Tibial nerve (tissue), 4 donors: Measurements from ENCODE around the gene NAB2. TPM values are rescaled to one million over a fixed set of nuclear protein-coding genes. Genes with fewer than 3 reads are reported as not detected.

ENCODE experiments used
- DNase-seq, 2 donors: peaks; one replicate each; pipeline ENCODE4 v3.0.0-alpha.2; 2019; ENCODE audit warnings: low spot score in 2 of 2
- H3K27ac ChIP-seq, 4 donors: fragments of 200-600 bp; sonication (generic) in 3 of 4; one replicate each; pipeline ENCODE4 v1.5.1; 2017 to 2019; ENCODE audit warnings: mild to moderate bottlenecking in 1 of 4
- H3K27me3 ChIP-seq, 2 donors: fragments of 200-600 bp; sonication (generic) in 1 of 2; one replicate each; pipeline versions ENCODE4 v1.5.1 to v1.6.0; 2017 to 2019
- H3K36me3 ChIP-seq, 3 donors: fragments of 200-600 bp; sonication (generic); one replicate each; pipeline ENCODE4 v1.5.1; 2018 to 2019
- H3K4me1 ChIP-seq, 4 donors: fragments of 200-600 bp; sonication (generic) in 3 of 4; one replicate each; pipeline ENCODE4 v1.5.1; 2017 to 2019
- H3K4me3 ChIP-seq, 4 donors: fragments of 200-600 bp; sonication (generic) in 3 of 4; one replicate each; pipeline ENCODE4 v1.5.1; 2017 to 2019; ENCODE audit warnings: mild to moderate bottlenecking in 1 of 4, moderate library complexity in 1 of 4
- H3K9me3 ChIP-seq, 4 donors: fragments of 200-600 bp; sonication (generic) in 3 of 4; one replicate each; pipeline ENCODE4 v1.5.1; 2017 to 2019
- EP300 ChIP-seq, 2 donors: sonication (generic); formaldehyde crosslinking; IDR thresholded peaks; one replicate each; pipeline ENCODE4 v1.6.1; 2017; ENCODE audit warnings: antibody characterized with exemption in 2 of 2, mild to moderate bottlenecking in 1 of 2
- POLR2A ChIP-seq, 2 donors: fragments of 450-650 bp; IDR thresholded peaks; one replicate each; pipeline ENCODE4 v1.6.1; 2017; ENCODE audit warnings: antibody characterized with exemption in 2 of 2, mild to moderate bottlenecking in 2 of 2, moderate library complexity in 2 of 2
- WGBS, 2 donors: methylation state at CpG; one replicate each; pipeline ENCODE4 v1.1.5; 2018; 5-methylcytosine and 5-hydroxymethylcytosine counted together
- total RNA-seq, 4 donors: library from RNA; depleted of rRNA; stranded (reverse); fragments of >200 nt; gene quantifications; one replicate each; pipeline ENCODE4 v1.1.0, GENCODE V29; 2016
- TF ChIP-seq, protein P1 (sequence below), 5 experiments: fragments of 200-600 bp in 3 of 5; fragments of 450-650 bp in 2 of 5; sonication (generic) in 3 of 5; IDR thresholded peaks; one replicate each; pipeline ENCODE4 v1.5.1; 2016 to 2019; ENCODE audit warnings: antibody characterized with exemption in 5 of 5, mild to moderate bottlenecking in 3 of 5, moderate library complexity in 2 of 5

NAB2 gene
- total RNA-seq, 4 donors from 2014 or later, result 29.3 to 42.2 (median 38.6) TPM

GRCh38 chr12:57130941-57131340, 42.0 kb downstream of the NAB2 start:
- Histone ChIP-seq H3K36me3 (no peaks in the 10 kb centered on the region), H3K4me1 (peaks cover 0 to 75% (median 48%) of the 10 kb centered on the region in 4 donors), H3K27me3 (no peaks in the 10 kb centered on the region), H3K9me3 (no peaks in the 10 kb centered on the region), H3K27ac (peak overlapping the region; percentile 97 to 99 (median 98)), H3K4me3 (peak overlapping the region in 3 of 4 donors; percentile 2 to 83 (median 73))
- DNase-seq, result no peak
- 63 to 69% methylated on average over 2 of the region's 2 CpGs for WGBS, 2 donors
- TF ChIP-seq EP300 (IDR thresholded peaks at IDR 0.05) (no peak), POLR2A (IDR thresholded peaks at IDR 0.05) (no peak)
- TF ChIP-seq, protein P1, sequence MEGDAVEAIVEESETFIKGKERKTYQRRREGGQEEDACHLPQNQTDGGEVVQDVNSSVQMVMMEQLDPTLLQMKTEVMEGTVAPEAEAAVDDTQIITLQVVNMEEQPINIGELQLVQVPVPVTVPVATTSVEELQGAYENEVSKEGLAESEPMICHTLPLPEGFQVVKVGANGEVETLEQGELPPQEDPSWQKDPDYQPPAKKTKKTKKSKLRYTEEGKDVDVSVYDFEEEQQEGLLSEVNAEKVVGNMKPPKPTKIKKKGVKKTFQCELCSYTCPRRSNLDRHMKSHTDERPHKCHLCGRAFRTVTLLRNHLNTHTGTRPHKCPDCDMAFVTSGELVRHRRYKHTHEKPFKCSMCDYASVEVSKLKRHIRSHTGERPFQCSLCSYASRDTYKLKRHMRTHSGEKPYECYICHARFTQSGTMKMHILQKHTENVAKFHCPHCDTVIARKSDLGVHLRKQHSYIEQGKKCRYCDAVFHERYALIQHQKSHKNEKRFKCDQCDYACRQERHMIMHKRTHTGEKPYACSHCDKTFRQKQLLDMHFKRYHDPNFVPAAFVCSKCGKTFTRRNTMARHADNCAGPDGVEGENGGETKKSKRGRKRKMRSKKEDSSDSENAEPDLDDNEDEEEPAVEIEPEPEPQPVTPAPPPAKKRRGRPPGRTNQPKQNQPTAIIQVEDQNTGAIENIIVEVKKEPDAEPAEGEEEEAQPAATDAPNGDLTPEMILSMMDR (IDR thresholded peaks at IDR 0.05), result no peak

- WGBS, 2 donors, result 39 to 41% methylated on average over 9 of the region's 9 CpGs
- Histone ChIP-seq H3K27ac (peak overlapping the region; percentile 58 to 99 (median 89)), H3K36me3 (no peaks in the 10 kb centered on the region), H3K4me3 (peak overlapping the region in 3 of 4 donors; percentile 1 to 73 (median 7)), H3K4me1 (peaks cover 0 to 79% (median 54%) of the 10 kb centered on the region in 4 donors), H3K9me3 (no peaks in the 10 kb centered on the region), H3K27me3 (no peaks in the 10 kb centered on the region)
- TF ChIP-seq POLR2A (IDR thresholded peaks at IDR 0.05) (no peak), EP300 (IDR thresholded peaks at IDR 0.05) (no peak)
- TF ChIP-seq, protein P1 (IDR thresholded peaks at IDR 0.05), result no peak
- DNase-seq, result no peak
Observed at GRCh38 chr12:57131896-57132744, 43.2 kb downstream of the NAB2 start.

DNA sequence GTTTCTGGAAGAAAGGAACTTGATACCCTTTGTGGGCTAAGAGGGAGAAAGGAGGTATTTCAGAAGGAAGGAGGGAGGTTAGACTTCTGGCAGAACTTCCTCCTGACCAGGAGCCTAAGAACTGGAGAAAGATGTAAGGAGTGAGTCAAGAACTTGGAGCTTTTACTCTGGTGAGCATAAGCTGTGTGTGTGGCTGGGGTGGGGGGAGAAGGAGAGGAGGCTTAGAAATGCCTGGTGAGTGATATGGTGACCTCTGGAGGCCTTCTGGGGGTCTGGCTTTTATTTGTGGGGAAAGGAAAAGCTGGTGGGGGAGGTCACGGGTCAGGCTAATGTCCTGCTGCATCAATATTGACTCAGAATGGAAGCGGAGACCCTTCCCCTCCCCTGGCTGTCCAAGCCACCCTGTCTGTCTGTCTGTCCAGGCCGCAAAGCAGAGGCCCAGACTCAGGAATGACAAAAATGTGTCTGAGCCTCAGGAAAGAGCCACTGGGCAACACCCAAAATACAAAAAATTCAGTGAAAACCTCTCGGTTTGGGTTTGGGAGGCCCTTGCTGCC, 44.2 kb downstream of the NAB2 start:
- 18 to 24% methylated on average over 4 of the region's 4 CpGs for WGBS, 2 donors
- peaks cover 0 to 5% (median 0%) of the 10 kb centered on the region in 3 donors for H3K36me3 ChIP-seq
- no peaks in the 10 kb centered on the region for H3K27me3 ChIP-seq
- peak overlapping the region in 2 of 4 donors; percentile 10 to 73 for H3K4me3 ChIP-seq
- TF ChIP-seq, protein P1 (IDR thresholded peaks at IDR 0.05), result no peak
- TF ChIP-seq EP300 (IDR thresholded peaks at IDR 0.05) (no peak), POLR2A (IDR thresholded peaks at IDR 0.05) (no peak)
- DNase-seq, result no peak
- peaks cover 0 to 86% (median 63%) of the 10 kb centered on the region in 4 donors for H3K4me1 ChIP-seq
- peak overlapping the region; percentile 58 to 99 (median 89) for H3K27ac ChIP-seq
- no peaks in the 10 kb centered on the region for H3K9me3 ChIP-seq

DNA sequence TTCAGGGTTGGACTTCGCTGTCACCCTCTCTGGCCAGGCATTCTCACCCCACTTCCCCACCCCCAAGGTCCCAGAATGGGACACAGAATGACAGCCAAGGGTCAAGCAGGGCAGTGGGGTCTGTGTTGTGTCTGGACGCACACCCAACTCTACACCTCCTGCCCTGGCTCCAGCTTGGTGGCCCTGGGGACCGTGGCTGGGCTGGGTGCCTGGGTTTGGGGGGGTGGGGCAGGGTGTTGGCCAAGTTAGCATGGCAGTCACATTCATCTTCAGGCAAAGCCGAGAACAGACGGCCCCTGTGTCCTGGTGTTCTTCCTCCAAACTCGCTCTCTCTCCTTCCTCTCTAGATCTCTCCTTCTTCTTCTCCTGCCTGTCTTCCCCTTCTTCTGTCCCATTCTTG, 45.0 kb downstream of the NAB2 start:
- Histone ChIP-seq H3K27ac (peak overlapping the region; percentile 58 to 99 (median 89)), H3K4me3 (peak overlapping the region in 1 of 4 donors; percentile 73), H3K9me3 (no peaks in the 10 kb centered on the region), H3K36me3 (peaks cover 0 to 11% (median 0%) of the 10 kb centered on the region in 3 donors), H3K27me3 (no peaks in the 10 kb centered on the region), H3K4me1 (peaks cover 0 to 95% (median 69%) of the 10 kb centered on the region in 4 donors)
- WGBS, 2 donors, result 28 to 32% methylated on average over 6 of the region's 6 CpGs
- DNase-seq, result no peak
- TF ChIP-seq, protein P1 (IDR thresholded peaks at IDR 0.05), result no peak
- TF ChIP-seq EP300 (IDR thresholded peaks at IDR 0.05) (no peak), POLR2A (IDR thresholded peaks at IDR 0.05) (no peak)

GRCh38 chr12:57134949-57135348, 46.0 kb downstream of the NAB2 start:
- DNase-seq, result no peak
- peak overlapping the region; percentile 58 to 99 (median 89) for H3K27ac ChIP-seq
- peaks cover 0 to 100% (median 72%) of the 10 kb centered on the region in 4 donors for H3K4me1 ChIP-seq
- H3K9me3 ChIP-seq, result no peaks in the 10 kb centered on the region
- 58 to 73% methylated on average over 9 of the region's 9 CpGs for WGBS, 2 donors
- H3K4me3 ChIP-seq, result no peak overlapping the region
- peaks cover 0 to 22% (median 0%) of the 10 kb centered on the region in 3 donors for H3K36me3 ChIP-seq
- H3K27me3 ChIP-seq, result no peaks in the 10 kb centered on the region
- TF ChIP-seq POLR2A (IDR thresholded peaks at IDR 0.05) (no peak), EP300 (IDR thresholded peaks at IDR 0.05) (no peak)
- TF ChIP-seq, protein P1 (IDR thresholded peaks at IDR 0.05), result no peak
